ENCODE measurements around the gene EMC10. TPM values are rescaled to one million over a fixed set of nuclear protein-coding genes. Genes with fewer than 3 reads are reported as not detected.

EMC10 gene
- polyA plus RNA-seq, 1 of the 3 experiments (the other 2 are of a cell fraction) = 218 TPM

DNA sequence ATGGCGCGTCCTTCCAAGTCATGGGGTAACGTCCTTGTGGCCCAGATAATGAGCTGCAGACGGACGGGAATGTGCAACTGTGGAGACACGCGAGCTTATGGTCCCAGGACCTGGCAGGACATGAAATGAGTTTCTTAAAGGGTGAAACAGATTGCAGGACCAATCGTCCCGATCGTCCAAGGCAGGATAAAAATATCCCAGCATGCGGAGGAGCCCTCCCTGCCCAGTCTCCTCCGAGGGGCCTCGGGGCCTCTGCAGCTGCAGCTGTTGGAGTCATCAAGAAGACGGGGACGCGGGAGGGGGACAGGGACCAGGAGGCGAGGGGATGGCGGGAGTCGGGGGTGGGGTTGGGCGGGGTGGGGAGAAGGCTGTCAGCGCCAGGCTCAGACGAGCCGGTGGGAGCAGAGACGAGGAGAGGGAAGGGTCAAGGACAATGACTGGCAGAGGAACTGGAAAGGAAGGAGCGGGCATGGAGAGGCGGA lies 14.7 kb downstream of the EMC10 start:
- no peaks in the 10 kb centered on the region; the same call in 1 of the 2 replicates for H3K9me3 ChIP-seq
- H3K4me2 ChIP-seq = no peak overlapping the region
- 44% methylated on average over 25 of the region's 26 CpGs for WGBS (ENCODE audit: low lambda C conversion rate)
- TF ChIP-seq NFIC (IDR thresholded peaks at IDR 0.05; ENCODE audit: borderline replicate concordance) (no peak), POLR2AphosphoS5 (IDR thresholded peaks at IDR 0.05; ENCODE audit: low read depth, low read length) (no peak), SIN3A (IDR thresholded peaks at IDR 0.05; ENCODE audit: borderline replicate concordance, low read depth, low read length) (no peak), RXRA (IDR thresholded peaks at IDR 0.05; ENCODE audit: borderline replicate concordance, low read depth) (no peak), RAD21 (IDR thresholded peaks at IDR 0.05; ENCODE audit: low read length) (no peak), EZH2phosphoT487 (IDR thresholded peaks at IDR 0.05; ENCODE audit: borderline replicate concordance, low read depth) (no peak), MXI1 (IDR thresholded peaks at IDR 0.05; ENCODE audit: low read depth, low read length) (no peak), RCOR1 (IDR thresholded peaks at IDR 0.05; ENCODE audit: low read length) (no peak), TCF12 (IDR thresholded peaks at IDR 0.05) (no peak), JUND (IDR thresholded peaks at IDR 0.05) (no peak), EP300 (IDR thresholded peaks at IDR 0.05; ENCODE audit: borderline replicate concordance in 1 of 2, low read depth in 1 of 2, low read length in 1 of 2) (no peak), FOXJ3 (CRISPR knock-in tag; IDR thresholded peaks at IDR 0.05) (no peak)
- TF ChIP-seq, protein P1, sequence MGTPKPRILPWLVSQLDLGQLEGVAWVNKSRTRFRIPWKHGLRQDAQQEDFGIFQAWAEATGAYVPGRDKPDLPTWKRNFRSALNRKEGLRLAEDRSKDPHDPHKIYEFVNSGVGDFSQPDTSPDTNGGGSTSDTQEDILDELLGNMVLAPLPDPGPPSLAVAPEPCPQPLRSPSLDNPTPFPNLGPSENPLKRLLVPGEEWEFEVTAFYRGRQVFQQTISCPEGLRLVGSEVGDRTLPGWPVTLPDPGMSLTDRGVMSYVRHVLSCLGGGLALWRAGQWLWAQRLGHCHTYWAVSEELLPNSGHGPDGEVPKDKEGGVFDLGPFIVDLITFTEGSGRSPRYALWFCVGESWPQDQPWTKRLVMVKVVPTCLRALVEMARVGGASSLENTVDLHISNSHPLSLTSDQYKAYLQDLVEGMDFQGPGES (IDR thresholded peaks at IDR 0.05; ENCODE audit: low read depth, low read length) = no peak
- TF ChIP-seq, protein P2, sequence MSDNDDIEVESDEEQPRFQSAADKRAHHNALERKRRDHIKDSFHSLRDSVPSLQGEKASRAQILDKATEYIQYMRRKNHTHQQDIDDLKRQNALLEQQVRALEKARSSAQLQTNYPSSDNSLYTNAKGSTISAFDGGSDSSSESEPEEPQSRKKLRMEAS (IDR thresholded peaks at IDR 0.05; ENCODE audit: low read depth) = no peak
- TF ChIP-seq, protein P3, sequence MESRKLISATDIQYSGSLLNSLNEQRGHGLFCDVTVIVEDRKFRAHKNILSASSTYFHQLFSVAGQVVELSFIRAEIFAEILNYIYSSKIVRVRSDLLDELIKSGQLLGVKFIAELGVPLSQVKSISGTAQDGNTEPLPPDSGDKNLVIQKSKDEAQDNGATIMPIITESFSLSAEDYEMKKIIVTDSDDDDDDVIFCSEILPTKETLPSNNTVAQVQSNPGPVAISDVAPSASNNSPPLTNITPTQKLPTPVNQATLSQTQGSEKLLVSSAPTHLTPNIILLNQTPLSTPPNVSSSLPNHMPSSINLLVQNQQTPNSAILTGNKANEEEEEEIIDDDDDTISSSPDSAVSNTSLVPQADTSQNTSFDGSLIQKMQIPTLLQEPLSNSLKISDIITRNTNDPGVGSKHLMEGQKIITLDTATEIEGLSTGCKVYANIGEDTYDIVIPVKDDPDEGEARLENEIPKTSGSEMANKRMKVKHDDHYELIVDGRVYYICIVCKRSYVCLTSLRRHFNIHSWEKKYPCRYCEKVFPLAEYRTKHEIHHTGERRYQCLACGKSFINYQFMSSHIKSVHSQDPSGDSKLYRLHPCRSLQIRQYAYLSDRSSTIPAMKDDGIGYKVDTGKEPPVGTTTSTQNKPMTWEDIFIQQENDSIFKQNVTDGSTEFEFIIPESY (IDR thresholded peaks at IDR 0.05; ENCODE audit: borderline replicate concordance, low read depth) = no peak
- TF ChIP-seq, protein P4, sequence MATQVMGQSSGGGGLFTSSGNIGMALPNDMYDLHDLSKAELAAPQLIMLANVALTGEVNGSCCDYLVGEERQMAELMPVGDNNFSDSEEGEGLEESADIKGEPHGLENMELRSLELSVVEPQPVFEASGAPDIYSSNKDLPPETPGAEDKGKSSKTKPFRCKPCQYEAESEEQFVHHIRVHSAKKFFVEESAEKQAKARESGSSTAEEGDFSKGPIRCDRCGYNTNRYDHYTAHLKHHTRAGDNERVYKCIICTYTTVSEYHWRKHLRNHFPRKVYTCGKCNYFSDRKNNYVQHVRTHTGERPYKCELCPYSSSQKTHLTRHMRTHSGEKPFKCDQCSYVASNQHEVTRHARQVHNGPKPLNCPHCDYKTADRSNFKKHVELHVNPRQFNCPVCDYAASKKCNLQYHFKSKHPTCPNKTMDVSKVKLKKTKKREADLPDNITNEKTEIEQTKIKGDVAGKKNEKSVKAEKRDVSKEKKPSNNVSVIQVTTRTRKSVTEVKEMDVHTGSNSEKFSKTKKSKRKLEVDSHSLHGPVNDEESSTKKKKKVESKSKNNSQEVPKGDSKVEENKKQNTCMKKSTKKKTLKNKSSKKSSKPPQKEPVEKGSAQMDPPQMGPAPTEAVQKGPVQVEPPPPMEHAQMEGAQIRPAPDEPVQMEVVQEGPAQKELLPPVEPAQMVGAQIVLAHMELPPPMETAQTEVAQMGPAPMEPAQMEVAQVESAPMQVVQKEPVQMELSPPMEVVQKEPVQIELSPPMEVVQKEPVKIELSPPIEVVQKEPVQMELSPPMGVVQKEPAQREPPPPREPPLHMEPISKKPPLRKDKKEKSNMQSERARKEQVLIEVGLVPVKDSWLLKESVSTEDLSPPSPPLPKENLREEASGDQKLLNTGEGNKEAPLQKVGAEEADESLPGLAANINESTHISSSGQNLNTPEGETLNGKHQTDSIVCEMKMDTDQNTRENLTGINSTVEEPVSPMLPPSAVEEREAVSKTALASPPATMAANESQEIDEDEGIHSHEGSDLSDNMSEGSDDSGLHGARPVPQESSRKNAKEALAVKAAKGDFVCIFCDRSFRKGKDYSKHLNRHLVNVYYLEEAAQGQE (IDR thresholded peaks at IDR 0.05; ENCODE audit: low read depth, low read length) = no peak
- peaks cover 0 to 3% of the 10 kb centered on the region in 2 experiments; a peak in 1 of 4 replicates for H3K4me1 ChIP-seq (ENCODE audit: control insufficient read depth in 1 of 2, insufficient read depth in 2 of 2, low read depth in 1 of 2, low read length in 1 of 2)
- no peaks in the 10 kb centered on the region for H3K9me2 ChIP-seq
- H3K9ac ChIP-seq = no peak overlapping the region
- ChIA-PET CTCF (interaction anchor here (3.1 kb wide), 1 partner anchor 66 kb away, joined by 9 read pairs; no protein-coding TSS in a partner anchor), POLR2A (interaction anchor here (0.6 kb wide), 1 partner anchor 18 kb away, joined by 4 read pairs; no protein-coding TSS in a partner anchor)
- H3K27ac ChIP-seq (ENCODE audit: low read depth in 2 of 2, low read length in 1 of 2) = no peak overlapping the region
- no peak for DNase-seq
- no peak overlapping the region for H3K4me3 ChIP-seq (ENCODE audit: low read depth in 2 of 2, low read length in 1 of 2)
- peaks cover 5% of the 10 kb centered on the region; the same call in 1 of the 2 replicates for H3K27me3 ChIP-seq (ENCODE audit: insufficient read depth)
- H3K79me2 ChIP-seq (ENCODE audit: insufficient read depth) = no peaks in the 10 kb centered on the region
- H3K36me3 ChIP-seq (replicated peaks in 1 of 2; ENCODE audit: control insufficient read depth in 1 of 2, insufficient read depth in 2 of 2, low read length in 1 of 2) = peaks cover 0 to 3% of the 10 kb centered on the region in 2 experiments
- no peak overlapping the region for H2AFZ ChIP-seq (ENCODE audit: low read depth)
- no peaks in the 10 kb centered on the region for H4K20me1 ChIP-seq (ENCODE audit: insufficient read depth)
- no peaks in the 10 kb centered on the region for H3F3A ChIP-seq (replicated peaks; ENCODE audit: insufficient read depth)

All from SK-N-SH (cell line).